ENCODE results near the gene CNST.

GRCh38 chr1:246640747-246641146 lies 74.5 kb downstream of the CNST start:
- TF ChIP-seq CTCF (IDR thresholded peaks at IDR 0.05) (no peak), EZH2 (IDR thresholded peaks at IDR 0.05) (no peak)

Data from neural progenitor cell (in vitro differentiated cells).